Natural killer cell (primary cell): ENCODE measurements around the gene EGFL8. TPM values are rescaled to one million over a fixed set of nuclear protein-coding genes. Genes with fewer than 3 reads are reported as not detected.

Experiments used
- ATAC-seq, 3 donors: fragments of 150-1000 bp in 2 of 3; fragments of 200-7000 bp in 1 of 3; cut with Tn5 transposase; 1 replicate in 1 of 3; 2 replicates in 2 of 3; pipeline ENCODE4 v1.10.0; 2021; ENCODE audit warnings: mild to moderate bottlenecking in 2 of 3, moderate library complexity in 2 of 3
- DNase-seq, 2 donors: peaks; one replicate each; pipeline versions ENCODE4 v3.0.0 to v3.0.0-alpha.2; 2013 to 2021; ENCODE audit warnings: mixed read lengths in 1 of 2
- H3K27ac ChIP-seq: one replicate; pipeline ENCODE4 v1.5.1; 2013; ENCODE audit warnings: mild to moderate bottlenecking, low read length
- H3K27me3 ChIP-seq: one replicate; pipeline ENCODE4 v1.6.1; 2013; ENCODE audit warnings: low read length; ENCODE audit not compliant: control insufficient read depth, insufficient read depth
- H3K36me3 ChIP-seq: one replicate; pipeline ENCODE4 v1.6.1; 2013; ENCODE audit warnings: low read length; ENCODE audit not compliant: control insufficient read depth, insufficient read depth
- H3K4me1 ChIP-seq: one replicate; pipeline ENCODE4 v1.6.1; 2013; ENCODE audit warnings: low read length; ENCODE audit not compliant: control insufficient read depth, insufficient read depth
- H3K4me3 ChIP-seq: one replicate; pipeline ENCODE4 v1.5.1; 2013; ENCODE audit warnings: low read length
- H3K9me3 ChIP-seq: one replicate; pipeline ENCODE4 v1.6.1; 2013; ENCODE audit warnings: low read length; ENCODE audit not compliant: control insufficient read depth, insufficient read depth
- H3K27ac Mint-ChIP-seq, 2 donors: one replicate each; pipeline ENCODE4 v1.8.0; 2022; ENCODE audit warnings: mild to moderate bottlenecking in 2 of 2, mixed read lengths in 2 of 2, moderate library complexity in 1 of 2
- H3K27me3 Mint-ChIP-seq, 2 donors: one replicate each; pipeline ENCODE4 v1.8.0; 2022; ENCODE audit warnings: low read depth in 2 of 2, mixed read lengths in 2 of 2
- H3K36me3 Mint-ChIP-seq: one replicate; pipeline ENCODE4 v1.8.0; 2022; ENCODE audit warnings: mixed read lengths
- H3K4me1 Mint-ChIP-seq, 2 donors: one replicate each; pipeline ENCODE4 v1.8.0; 2022; ENCODE audit warnings: mixed read lengths in 2 of 2
- H3K4me3 Mint-ChIP-seq: one replicate; pipeline ENCODE4 v1.8.0; 2022; ENCODE audit warnings: mild to moderate bottlenecking, moderate library complexity, mixed read lengths
- H3K9me3 Mint-ChIP-seq, 2 donors: one replicate each; pipeline ENCODE4 v1.8.0; 2022; ENCODE audit warnings: mixed read lengths in 2 of 2
- CTCF ChIP-seq: fragments of 200-600 bp; IDR thresholded peaks from one replicate; pipeline ENCODE4 v1.8.0; 2022; ENCODE audit warnings: antibody characterized with exemption
- WGBS: methylation state at CpG from one replicate; pipeline ENCODE4 v1.1.7; 2013; ENCODE audit warnings: missing lambda C conversion rate; ENCODE audit not compliant: insufficient coverage; 5-methylcytosine and 5-hydroxymethylcytosine counted together
- intact Hi-C: fragments of 100-400 bp; cut with micrococcal nuclease; formaldehyde crosslinking; loops from one replicate; pipeline ENCODE4 v1.14.2; 2022
- total RNA-seq, 4 donors: library from RNA; stranded (reverse); fragments of 120-200 nt in 1 of 4; gene quantifications; one replicate each; pipeline versions ENCODE4 v1.2.3 to v1.2.4, GENCODE V29; 2013 to 2022

EGFL8 gene
- total RNA-seq, 3 donors from 2014 or later (not counting 1 experiment from before 2014, with no cell fraction given): 18.2 to 22.9 (median 20.1) TPM

- Mint-ChIP-seq H3K27me3 (peaks cover 20 to 34% of the 10 kb centered on the region in 2 donors), H3K4me3 (peak overlapping the region; percentile 52), H3K27ac (peak overlapping the region; percentile 23 to 98), H3K9me3 (no peaks in the 10 kb centered on the region), H3K4me1 (peaks cover 54 to 73% of the 10 kb centered on the region in 2 donors), H3K36me3 (no peaks in the 10 kb centered on the region)
- H3K4me1 ChIP-seq: peaks cover 56% of the 10 kb centered on the region
- DNase-seq (peak in 1 of 2 donors; percentile 39), ATAC-seq (no peak)
- H3K9me3 ChIP-seq: peaks cover 3% of the 10 kb centered on the region
- 51% methylated on average over 8 of the region's 8 CpGs for WGBS
- intact Hi-C loops: no loop called here
- TF ChIP-seq CTCF: no peak
- no peak overlapping the region for H3K27ac ChIP-seq
- no peak overlapping the region for H3K4me3 ChIP-seq
- H3K36me3 ChIP-seq: no peaks in the 10 kb centered on the region
- peaks cover 21% of the 10 kb centered on the region for H3K27me3 ChIP-seq
Observed at GRCh38 chr6:32151181-32151862, 13.1 kb upstream of the EGFL8 start.

- Mint-ChIP-seq H3K27ac (peak within 1 kb of the TSS; percentile 90 to 98), H3K4me1 (peaks cover 54 to 67% of the 10 kb centered on the region in 2 donors), H3K27me3 (peaks cover 20 to 29% of the 10 kb centered on the region in 2 donors), H3K36me3 (no peaks in the 10 kb centered on the region), H3K9me3 (no peaks in the 10 kb centered on the region), H3K4me3 (peak within 1 kb of the TSS; percentile 78)
- no peak for TF ChIP-seq CTCF
- ATAC-seq: no peak
- Histone ChIP-seq H3K4me1 (peaks cover 54% of the 10 kb centered on the region), H3K9me3 (peaks cover 3% of the 10 kb centered on the region), H3K4me3 (no peak within 1 kb of the TSS), H3K27ac (no peak within 1 kb of the TSS), H3K36me3 (no peaks in the 10 kb centered on the region), H3K27me3 (peaks cover 21% of the 10 kb centered on the region)
- 40% methylated on average over 10 of the region's 24 CpGs for WGBS
- intact Hi-C loops: no loop called here
- peak in 1 of 2 donors; percentile 39 for DNase-seq
Observed at GRCh38 chr6:32151863-32152768, 12.3 kb upstream of the EGFL8 start, which contains the start of gene PRRT1. Gene PRRT1, minus strand, starts transcription at chr6:32151939. Its CDS starts 112 bp downstream, at chr6:32151827.

GRCh38 chr6:32152769-32153563 lies 11.4 kb upstream of the EGFL8 start:
- Mint-ChIP-seq H3K4me1 (peaks cover 46 to 58% of the 10 kb centered on the region in 2 donors), H3K27ac (peak overlapping the region; percentile 90 to 98), H3K9me3 (no peaks in the 10 kb centered on the region), H3K27me3 (peaks cover 19 to 27% of the 10 kb centered on the region in 2 donors), H3K4me3 (peak overlapping the region; percentile 78), H3K36me3 (no peaks in the 10 kb centered on the region)
- DNase-seq (no peak), ATAC-seq (no peak)
- Histone ChIP-seq H3K9me3 (no peaks in the 10 kb centered on the region), H3K36me3 (peaks cover 2% of the 10 kb centered on the region), H3K4me3 (no peak overlapping the region), H3K27ac (peak overlapping the region; percentile 53), H3K4me1 (peaks cover 45% of the 10 kb centered on the region), H3K27me3 (peaks cover 19% of the 10 kb centered on the region)
- TF ChIP-seq CTCF: no peak
- intact Hi-C loops: no loop called here
- 61% methylated on average over 31 of the region's 35 CpGs for WGBS
